Sciatic nerve (tissue), 2 donors: ENCODE measurements around the gene HLA-F. TPM values are rescaled to one million over a fixed set of nuclear protein-coding genes. Genes with fewer than 3 reads are reported as not detected.

ENCODE experiments used
- ATAC-seq: fragments of 200-7000 bp; cut with Tn5 transposase; one replicate; pipeline ENCODE4 v1.9.1; 2020; ENCODE audit warnings: mild to moderate bottlenecking, moderate library complexity
- DNase-seq: peaks from one replicate; pipeline ENCODE4 v3.0.0-alpha.2; 2020; ENCODE audit warnings: low spot score
- intact Hi-C: fragments of 100-400 bp; cut with DNase I; formaldehyde crosslinking; loops from one replicate; pipeline ENCODE4 v1.14.2; 2022
- total RNA-seq: library from RNA; stranded (reverse); fragmentation: NEBNext Ultra II Directional; extraction: Animal tissue kit (Norgen Biotek cat#: 25700); gene quantifications from one replicate; pipeline ENCODE4 v1.2.1, GENCODE V29; 2021
- donor health status: DM: no; HTN: no; CAD: no.
- donor health status: DM: no; HTN: no; CAD: no.

HLA-F gene
- total RNA-seq = 71.2 TPM

GRCh38 chr6:29723262-29723665 is at the start of gene HLA-F:
HLA-F (plus strand) TSS chr6:29723434; CDS start chr6:29723464, 30 bp downstream.
- DNase-seq (peak; percentile 88), ATAC-seq (peak; percentile 97)
- intact Hi-C loops = no loop called here

- intact Hi-C loops = no loop called here
- DNase-seq (no peak), ATAC-seq (no peak)
These were observed 49.2 kb upstream of the HLA-F start for GRCh38 chr6:29674008-29674407.

GRCh38 chr6:29675561-29675960 is 47.7 kb upstream of the HLA-F start:
- ATAC-seq = no peak
- intact Hi-C loops = no loop called here
- DNase-seq = no peak

GRCh38 chr6:29676981-29677601 is 46.1 kb upstream of the HLA-F start:
- intact Hi-C loops = no loop called here
- DNase-seq (no peak), ATAC-seq (no peak)

GRCh38 chr6:29678114-29678513 is 45.1 kb upstream of the HLA-F start:
- DNase-seq = no peak
- intact Hi-C loops = no loop called here

GRCh38 chr6:29679962-29680361 is 43.3 kb upstream of the HLA-F start:
- ATAC-seq = no peak
- no peak for DNase-seq
- intact Hi-C loops = no loop called here

More at GRCh38 chr6:29678114-29678513, 45.1 kb upstream of the HLA-F start:
- ATAC-seq = no peak

GRCh38 chr6:29680416-29680815 is 42.8 kb upstream of the HLA-F start:
- no peak for DNase-seq
- no peak for ATAC-seq
- intact Hi-C loops = no loop called here

- no peak for ATAC-seq
These were observed 42.3 kb upstream of the HLA-F start, which contains the start of gene ZFP57 for GRCh38 chr6:29680904-29681303. ZFP57 (minus strand) TSS chr6:29681152; CDS start chr6:29677003, 4,149 bp downstream.

GRCh38 chr6:29681811-29682210 is 41.4 kb upstream of the HLA-F start:
- intact Hi-C loops = no loop called here
- DNase-seq (no peak), ATAC-seq (no peak)

More at GRCh38 chr6:29680904-29681303, 42.3 kb upstream of the HLA-F start, which contains the start of gene ZFP57:
- intact Hi-C loops = no loop called here
- DNase-seq = no peak

- DNase-seq = no peak
- ATAC-seq = no peak
- intact Hi-C loops = no loop called here
These were observed 37.4 kb upstream of the HLA-F start for GRCh38 chr6:29685718-29686326.

- intact Hi-C loops = no loop called here
- DNase-seq = no peak
These were observed 28.6 kb upstream of the HLA-F start for GRCh38 chr6:29694637-29695036.

GRCh38 chr6:29696147-29697125 is 26.8 kb upstream of the HLA-F start:
- intact Hi-C loops = no loop called here
- no peak for ATAC-seq
- DNase-seq = no peak

More at GRCh38 chr6:29694637-29695036, 28.6 kb upstream of the HLA-F start:
- no peak for ATAC-seq

- intact Hi-C loops = no loop called here
- DNase-seq = no peak
- ATAC-seq = peak; percentile 42
These were observed 20.6 kb upstream of the HLA-F start for GRCh38 chr6:29702519-29703103.

GRCh38 chr6:29705389-29706231 is 17.6 kb upstream of the HLA-F start:
- ATAC-seq (peak; percentile 66), DNase-seq (no peak)
- intact Hi-C loops = no loop called here

GRCh38 chr6:29708432-29709179 is 14.6 kb upstream of the HLA-F start:
- intact Hi-C loops = no loop called here
- peak; percentile 26 for ATAC-seq
- no peak for DNase-seq

GRCh38 chr6:29709188-29709587 is 14.0 kb upstream of the HLA-F start:
- DNase-seq (no peak), ATAC-seq (no peak)
- intact Hi-C loops = no loop called here

GRCh38 chr6:29710281-29710941 is 12.8 kb upstream of the HLA-F start:
- intact Hi-C loops = no loop called here
- ATAC-seq = no peak
- DNase-seq = no peak
